ENCODE data around the gene RBM17.
"Not testable (repeated sequence)": the region's sequence is repeated elsewhere in the genome, so short reads cannot be mapped to it uniquely, and the experiment has no call there.

Gene RBM17

GRCh38 chr10:6154566-6154965 is 65.7 kb downstream of the RBM17 start:
- DNase-seq (ENCODE audit: low read depth, low spot score): no peak

GRCh38 chr10:6158276-6158675 is 69.4 kb downstream of the RBM17 start:
- no peak for DNase-seq (ENCODE audit: low read depth, low spot score)

- DNase-seq (ENCODE audit: low read depth, low spot score): no peak
Observed at GRCh38 chr10:6161921-6162320, 73.1 kb downstream of the RBM17 start.

GRCh38 chr10:6162589-6163356 is 73.9 kb downstream of the RBM17 start:
- no peak for DNase-seq (ENCODE audit: low read depth, low spot score)

- no peak for DNase-seq (ENCODE audit: low read depth, low spot score)
Observed at GRCh38 chr10:6163364-6164270, 74.8 kb downstream of the RBM17 start.

GRCh38 chr10:6164271-6165095 is 75.6 kb downstream of the RBM17 start:
- DNase-seq (ENCODE audit: low read depth, low spot score): no peak

- DNase-seq (ENCODE audit: low read depth, low spot score): no peak
Observed at GRCh38 chr10:6165221-6165725, 76.4 kb downstream of the RBM17 start.

GRCh38 chr10:6165933-6166332 is 77.1 kb downstream of the RBM17 start:
- DNase-seq (ENCODE audit: low read depth, low spot score): not testable (repeated sequence)

Data from brain pericyte (primary cell).